ENCODE data around the gene TMEM255B.

DNA sequence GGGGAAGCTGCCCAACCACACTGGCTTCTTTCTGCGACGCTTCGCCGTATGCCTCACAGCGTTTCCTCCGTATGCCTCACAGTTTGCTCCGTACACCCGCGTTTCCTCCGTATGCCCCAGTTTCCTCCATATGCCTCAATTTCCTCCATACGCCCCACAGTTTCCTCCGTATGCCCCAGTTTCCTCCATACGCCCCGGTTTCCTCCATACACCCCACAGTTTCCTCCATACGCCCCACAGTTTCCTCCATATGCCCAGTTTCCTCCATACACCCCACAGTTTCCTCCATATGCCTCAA, 82.3 kb downstream of the TMEM255B start:
- TF ChIP-seq, protein P1, sequence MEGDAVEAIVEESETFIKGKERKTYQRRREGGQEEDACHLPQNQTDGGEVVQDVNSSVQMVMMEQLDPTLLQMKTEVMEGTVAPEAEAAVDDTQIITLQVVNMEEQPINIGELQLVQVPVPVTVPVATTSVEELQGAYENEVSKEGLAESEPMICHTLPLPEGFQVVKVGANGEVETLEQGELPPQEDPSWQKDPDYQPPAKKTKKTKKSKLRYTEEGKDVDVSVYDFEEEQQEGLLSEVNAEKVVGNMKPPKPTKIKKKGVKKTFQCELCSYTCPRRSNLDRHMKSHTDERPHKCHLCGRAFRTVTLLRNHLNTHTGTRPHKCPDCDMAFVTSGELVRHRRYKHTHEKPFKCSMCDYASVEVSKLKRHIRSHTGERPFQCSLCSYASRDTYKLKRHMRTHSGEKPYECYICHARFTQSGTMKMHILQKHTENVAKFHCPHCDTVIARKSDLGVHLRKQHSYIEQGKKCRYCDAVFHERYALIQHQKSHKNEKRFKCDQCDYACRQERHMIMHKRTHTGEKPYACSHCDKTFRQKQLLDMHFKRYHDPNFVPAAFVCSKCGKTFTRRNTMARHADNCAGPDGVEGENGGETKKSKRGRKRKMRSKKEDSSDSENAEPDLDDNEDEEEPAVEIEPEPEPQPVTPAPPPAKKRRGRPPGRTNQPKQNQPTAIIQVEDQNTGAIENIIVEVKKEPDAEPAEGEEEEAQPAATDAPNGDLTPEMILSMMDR (IDR thresholded peaks at IDR 0.05; ENCODE audit: insufficient read depth, low read depth, low read length), result no peak
- TF ChIP-seq EZH2 (IDR thresholded peaks at IDR 0.05; ENCODE audit: insufficient read depth, low read length), result no peak
